ENCODE results near the gene AKT3.

The AKT3 gene

DNA sequence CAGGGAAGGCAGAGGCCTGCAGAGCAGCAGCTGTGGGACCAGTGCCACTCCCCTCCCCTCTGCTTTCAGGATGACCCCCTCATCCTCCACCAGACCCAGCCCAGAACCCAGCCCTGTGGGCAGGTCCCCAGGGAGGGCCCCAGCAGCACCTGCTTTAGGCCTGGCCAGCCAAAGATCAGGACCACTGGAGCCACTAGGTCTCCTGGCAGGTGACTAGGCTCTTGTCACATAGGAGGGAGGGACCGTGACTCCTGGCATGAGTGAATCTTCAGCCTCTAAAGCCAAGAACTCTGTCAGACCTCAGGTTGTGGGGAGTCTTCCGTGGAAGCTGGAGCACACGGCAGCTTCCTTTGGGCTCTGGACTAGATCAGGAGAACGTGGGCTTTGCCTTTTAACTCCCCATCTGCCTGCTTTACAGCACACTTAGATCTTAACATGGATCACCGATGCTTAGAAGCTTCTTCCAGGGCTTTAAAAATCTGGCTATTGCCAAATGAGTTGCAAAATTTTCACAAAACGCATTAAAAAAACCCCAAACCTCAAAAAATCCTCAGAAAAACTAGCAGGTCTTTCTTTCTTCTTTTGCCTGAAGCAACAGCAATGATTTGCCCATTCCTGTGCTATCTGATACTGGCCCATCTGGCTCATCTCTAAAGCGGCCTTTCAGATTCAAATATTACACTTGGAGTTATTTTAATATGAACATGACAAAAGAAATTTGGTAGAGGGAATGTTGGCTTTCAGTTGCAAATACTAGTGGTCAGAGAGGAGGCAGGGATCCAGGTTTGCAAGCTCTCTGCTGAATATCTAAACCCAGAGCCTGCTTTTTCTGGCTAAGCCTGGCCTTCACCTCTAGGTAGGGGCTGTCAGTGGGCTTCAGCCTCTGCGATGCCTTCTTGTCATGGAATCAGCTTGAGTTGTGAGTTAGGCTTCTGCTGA lies 359.0 kb downstream of the AKT3 start:
- intact Hi-C loops (cut with DNase I): no loop called here
- DNase-seq: peak in 2 of 42 donors; percentile 1 to 6

GRCh38 chr1:243489681-243490546 lies 360.1 kb downstream of the AKT3 start:
- peak in 3 of 42 donors; percentile 3 to 22 (median 12) for DNase-seq
- intact Hi-C loops (cut with DNase I): loop anchor here (10.0 kb wide), 1 partner anchor 365 kb away; the partner anchor contains the start of gene AKT3

- intact Hi-C loops (cut with DNase I): loop anchor here (10.0 kb wide), 1 partner anchor 366 kb away; the partner anchor contains the start of gene AKT3
These were observed 360.9 kb downstream of the AKT3 start for GRCh38 chr1:243489158-243489527.

GRCh38 chr1:243488459-243489157 lies 361.4 kb downstream of the AKT3 start:
- intact Hi-C loops (cut with DNase I): loop anchor here (10.0 kb wide), 1 partner anchor 366 kb away; the partner anchor contains the start of gene AKT3
- peak in 2 of 42 donors; percentile 4 to 41 for DNase-seq

More at GRCh38 chr1:243489158-243489527, 360.9 kb downstream of the AKT3 start:
- DNase-seq: peak in 2 of 42 donors; percentile 2 to 25

- DNase-seq: peak in 2 of 42 donors; percentile 1 to 25
- intact Hi-C loops (cut with DNase I): loop anchor here (10.0 kb wide), 1 partner anchor 367 kb away; the partner anchor contains the start of gene AKT3
These were observed 362.3 kb downstream of the AKT3 start for GRCh38 chr1:243487649-243488227.

- intact Hi-C loops (cut with DNase I): loop anchor here (10.0 kb wide), 1 partner anchor 368 kb away; the partner anchor contains the start of gene AKT3
- DNase-seq: peak in 2 of 42 donors; percentile 0 to 21
These were observed 362.9 kb downstream of the AKT3 start for GRCh38 chr1:243487036-243487648.

DNA sequence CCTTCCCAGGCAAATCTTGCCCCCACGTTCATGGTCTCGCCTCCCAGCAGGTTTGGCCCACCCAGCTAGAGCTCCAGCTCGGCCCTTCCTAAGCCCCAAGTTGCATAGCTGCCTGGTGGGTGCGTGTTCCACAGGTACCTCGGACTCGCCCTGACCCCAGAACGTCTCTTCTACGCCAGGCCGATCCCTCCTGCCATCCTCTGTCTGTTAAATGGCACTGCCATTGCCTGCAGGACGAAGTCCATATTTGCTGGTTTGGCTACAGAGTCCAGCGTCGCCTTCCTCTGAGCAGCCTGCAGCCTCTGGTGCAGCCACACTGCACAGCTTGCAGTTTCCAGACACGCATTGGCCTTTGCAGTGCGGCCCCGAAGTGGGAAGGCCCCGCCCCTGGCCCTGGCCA lies 366.1 kb downstream of the AKT3 start:
- DNase-seq: no peak
- intact Hi-C loops (cut with DNase I): loop anchor here (5.0 to 10.0 kb wide), 2 partner anchors 258 to 371 kb away; partner anchors contain the start of gene AKT3

DNA sequence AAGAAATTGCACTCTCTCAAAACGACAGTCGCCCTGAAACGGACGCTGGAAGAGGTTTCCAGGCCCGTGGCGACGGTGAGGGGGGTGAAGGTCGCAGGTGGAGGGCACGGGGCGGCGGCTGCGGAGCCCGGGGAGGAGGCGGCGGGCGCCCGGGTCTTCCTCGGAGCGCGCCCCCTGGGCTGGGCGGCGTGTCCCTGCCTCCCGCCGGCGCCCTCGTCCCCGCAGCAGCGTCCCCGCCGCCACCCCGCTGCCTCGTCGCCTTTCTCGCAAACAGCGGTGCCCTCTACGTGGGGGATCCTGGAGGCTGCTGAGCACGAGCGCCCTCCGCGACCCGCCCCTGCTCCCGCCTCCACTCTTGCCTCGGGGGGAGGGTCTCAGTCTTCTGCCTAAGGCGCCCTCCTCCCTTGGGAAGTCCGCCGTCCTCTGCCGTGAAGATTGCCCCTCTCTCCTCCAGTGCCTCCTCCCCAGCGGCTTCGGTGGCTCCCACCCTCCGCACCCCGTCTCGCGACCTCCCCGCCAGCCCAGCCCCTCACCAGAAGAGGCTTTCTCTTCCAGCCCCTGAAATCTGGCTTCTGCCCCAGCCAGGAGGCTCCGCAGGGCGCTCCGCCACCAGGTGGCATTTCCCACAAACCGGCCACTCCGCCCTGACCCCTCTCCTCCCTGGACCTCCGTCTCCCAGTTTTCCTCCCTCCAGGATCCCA lies 366.8 kb downstream of the AKT3 start:
- intact Hi-C loops (cut with DNase I): loop anchor here (5.0 to 10.0 kb wide), 2 partner anchors 259 to 372 kb away; partner anchors contain the start of gene AKT3
- peak in 20 of 42 donors; percentile 26 to 71 (median 55) for DNase-seq

DNA sequence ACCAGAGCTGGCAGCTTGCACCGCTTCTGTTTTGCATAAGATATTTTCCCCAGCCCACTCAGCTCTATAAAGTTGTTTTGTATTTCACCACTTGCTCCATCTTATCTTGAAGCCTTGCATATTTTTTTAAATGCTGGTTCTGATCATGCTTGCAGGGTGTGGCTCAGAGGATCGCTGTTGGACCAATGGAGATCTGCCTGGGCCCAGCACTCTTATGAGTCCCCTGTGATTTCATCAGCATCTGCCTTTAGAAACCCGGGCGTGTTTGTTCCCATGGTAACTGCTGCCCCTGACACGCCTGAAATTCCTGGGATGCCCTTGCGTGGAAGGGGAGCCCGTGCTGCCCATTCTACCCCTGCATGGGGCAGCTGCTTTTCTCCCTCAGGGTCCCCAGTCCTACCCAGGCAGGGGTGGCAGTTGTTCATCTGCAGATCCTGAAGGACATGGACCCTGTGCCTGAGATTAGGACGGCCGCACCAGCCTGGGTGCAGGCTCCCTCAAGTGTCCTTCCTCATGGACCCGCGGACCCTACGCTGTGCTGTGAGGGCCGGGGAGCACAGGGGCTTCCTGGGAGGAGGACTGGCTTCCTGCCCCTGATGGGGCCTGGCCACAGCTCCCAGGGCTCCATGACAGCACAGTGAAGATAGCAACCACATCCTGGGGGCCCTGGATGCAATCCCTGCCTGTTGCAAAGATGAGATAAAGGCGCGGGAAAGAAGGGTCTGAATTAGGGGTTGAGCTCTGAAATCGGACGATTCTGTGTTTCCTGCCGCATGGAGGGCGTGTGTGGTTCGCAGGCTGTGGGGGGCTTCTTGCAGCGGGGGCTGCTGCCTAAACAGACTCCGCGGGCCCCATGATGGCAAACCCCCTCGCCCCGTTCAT lies 367.7 kb downstream of the AKT3 start:
- peak in 4 of 42 donors; percentile 26 to 64 (median 36) for DNase-seq
- intact Hi-C loops (cut with DNase I): loop anchor here (5.0 to 10.0 kb wide), 2 partner anchors 260 to 372 kb away; partner anchors contain the start of gene AKT3

DNA sequence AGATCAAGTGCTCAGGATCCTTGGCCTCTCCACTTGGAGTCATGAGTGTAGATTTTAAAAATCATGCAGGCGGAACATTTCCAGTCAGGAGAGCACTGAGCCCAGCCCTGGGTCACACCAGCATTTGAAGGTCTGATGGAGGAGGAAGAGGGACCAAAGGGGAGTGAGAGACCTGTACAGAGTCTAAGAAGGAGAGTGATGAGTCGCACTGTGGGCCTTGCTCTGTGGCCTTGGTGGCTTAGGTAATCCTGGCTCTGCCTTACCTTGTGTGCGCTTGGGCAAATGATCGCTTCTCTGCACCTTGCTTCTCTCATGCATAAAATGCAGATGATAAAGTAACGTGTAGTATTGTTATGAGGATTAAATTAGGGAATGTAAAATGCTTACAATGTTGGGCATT lies 368.9 kb downstream of the AKT3 start:
- DNase-seq: peak in 1 of 42 donors; percentile 11
- intact Hi-C loops (cut with DNase I): loop anchor here (5.0 to 10.0 kb wide), 2 partner anchors 261 to 374 kb away; partner anchors contain the start of gene AKT3

DNA sequence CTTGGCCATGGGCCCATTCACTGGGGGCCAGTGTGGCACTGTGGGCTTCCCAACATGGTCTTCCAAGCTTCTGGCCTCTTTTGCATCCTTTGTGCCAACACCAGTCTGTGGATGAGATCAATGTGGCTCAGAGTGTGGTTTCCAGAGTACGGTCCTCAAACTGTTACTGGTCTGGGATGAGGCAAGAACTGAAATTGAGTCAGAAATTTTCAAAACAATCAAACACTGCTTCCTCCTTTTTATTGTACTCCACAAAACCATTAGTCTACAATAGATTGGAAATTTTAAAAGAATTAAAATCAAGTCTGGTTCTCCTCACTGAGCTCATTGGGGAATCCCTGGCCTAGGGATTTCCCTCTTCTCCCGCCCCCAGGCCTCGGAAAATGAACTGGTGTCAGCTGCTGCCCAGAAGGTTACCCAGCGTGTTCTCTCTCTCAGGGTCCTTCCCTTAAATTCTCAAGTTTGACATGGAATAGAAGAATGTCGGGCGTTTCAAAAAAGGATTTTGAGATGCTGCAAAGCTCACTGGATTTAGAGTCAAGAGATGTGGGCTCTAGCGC lies 372.2 kb downstream of the AKT3 start:
- intact Hi-C loops (cut with DNase I): loop anchor here (10.0 kb wide), 3 partner anchors 133 to 797 kb away; partner anchors contain the start of gene ZBTB18
- peak in 1 of 42 donors; percentile 21 for DNase-seq

GRCh38 chr1:243475966-243476365 lies 374.1 kb downstream of the AKT3 start:
- DNase-seq: peak in 41 of 42 donors; percentile 50 to 91 (median 77)
- intact Hi-C loops (cut with DNase I): loop anchor here (10.0 kb wide), 3 partner anchors 131 to 799 kb away; partner anchors contain the start of gene ZBTB18

GRCh38 chr1:243474906-243475305 lies 375.1 kb downstream of the AKT3 start:
- no peak for DNase-seq
- intact Hi-C loops (cut with DNase I): loop anchor here (10.0 kb wide), 3 partner anchors 130 to 800 kb away; partner anchors contain the start of gene ZBTB18

DNA sequence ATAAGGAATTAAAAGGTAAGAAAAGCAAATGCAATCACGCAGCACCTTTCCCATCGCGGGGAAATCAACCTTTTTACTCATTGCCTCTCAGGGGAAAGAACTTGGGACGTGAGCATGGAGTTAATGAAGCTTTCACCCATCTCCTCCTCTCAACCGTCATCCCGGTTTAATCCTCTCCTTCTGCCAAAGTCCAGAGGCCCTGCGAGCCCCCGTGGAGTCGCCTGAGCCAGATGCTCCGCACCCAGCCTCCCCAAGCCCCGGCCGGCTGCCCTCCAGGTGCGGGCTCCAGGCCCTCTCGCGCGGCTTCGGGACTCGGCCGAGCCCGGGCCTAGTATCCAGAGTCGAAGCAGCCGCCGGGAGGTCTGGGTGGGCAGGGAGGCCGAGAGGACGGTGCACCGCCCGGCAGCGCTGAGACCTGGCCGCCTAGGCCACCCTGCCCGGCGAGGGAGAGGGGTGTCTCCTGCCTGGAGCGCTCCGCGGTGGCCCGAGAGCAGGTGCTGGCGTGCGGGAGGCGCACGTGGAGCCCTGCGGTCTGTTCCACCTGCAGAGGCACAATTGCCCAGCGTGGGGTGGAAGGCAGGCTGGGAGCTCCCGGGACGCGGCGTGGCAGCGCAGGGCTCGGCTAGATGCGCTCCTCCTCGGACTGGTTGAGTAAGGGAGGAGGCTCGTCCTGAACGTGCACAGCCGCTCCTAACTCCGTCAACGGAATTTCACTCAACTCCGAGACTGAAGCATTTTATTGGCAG lies 375.7 kb downstream of the AKT3 start:
- intact Hi-C loops (cut with DNase I): loop anchor here (10.0 kb wide), 3 partner anchors 130 to 800 kb away; partner anchors contain the start of gene ZBTB18
- DNase-seq: no peak

All from head of caudate nucleus (tissue), 42 donors.